CD4-positive, alpha-beta memory T cell (primary cell): ENCODE data around the gene RHOT2. TPM values are rescaled to one million over a fixed set of nuclear protein-coding genes. Genes with fewer than 3 reads are reported as not detected.

Source experiments
- CTCF ChIA-PET: fragments of 350-600 bp; sonication (Branson Sonifier 250); formaldehyde crosslinking; loops from one replicate; lab custom pipeline; 2021; ENCODE audit warnings: inconsistent platforms; ENCODE audit not compliant: partially characterized antibody; lab: Charles Lee
- POLR2A ChIA-PET: fragments of 350-600 bp; sonication (Branson Sonifier 250); formaldehyde crosslinking; loops from one replicate; lab custom pipeline; 2021; ENCODE audit not compliant: partially characterized antibody; lab: Charles Lee
- DNase-seq, 5 donors: peaks; one replicate each; pipeline versions ENCODE4 v3.0.0 to v3.0.0-alpha.2; 2020 to 2022; ENCODE audit warnings: mixed read lengths in 1 of 5
- H3K27ac ChIP-seq: one replicate; pipeline ENCODE4 v1.7.0; 2013; ENCODE audit warnings: low read depth, low read length
- H3K27me3 ChIP-seq: 2 replicates; pipeline ENCODE4 v1.7.0; 2013; ENCODE audit warnings: mild to moderate bottlenecking, low read length, moderate library complexity; ENCODE audit not compliant: insufficient read depth
- H3K36me3 ChIP-seq: 2 replicates; pipeline ENCODE4 v1.7.0; 2013; ENCODE audit warnings: mild to moderate bottlenecking, low read length, moderate library complexity; ENCODE audit not compliant: insufficient read depth
- H3K4me1 ChIP-seq: 2 replicates; pipeline ENCODE4 v1.7.0; 2013; ENCODE audit warnings: mild to moderate bottlenecking, low read length, moderate library complexity; ENCODE audit not compliant: insufficient read depth
- H3K4me3 ChIP-seq, 2 donors: one replicate each; pipeline ENCODE4 v1.7.0; 2013; ENCODE audit warnings: low read length in 2 of 2, mild to moderate bottlenecking in 1 of 2
- H3K9me3 ChIP-seq, 2 donors: one replicate each; pipeline ENCODE4 v1.7.0; 2013; ENCODE audit warnings: low read length in 2 of 2, control low read depth in 1 of 2; ENCODE audit not compliant: control insufficient read depth in 1 of 2
- H3K27ac Mint-ChIP-seq, 7 donors: one replicate each; pipeline ENCODE4 v1.8.0; 2020 to 2021; ENCODE audit warnings: mixed read lengths in 7 of 7, mild to moderate bottlenecking in 6 of 7, inconsistent platforms in 3 of 7, moderate library complexity in 3 of 7
- H3K27me3 Mint-ChIP-seq, 2 donors: one replicate each; pipeline ENCODE4 v1.8.0; 2020 to 2021; ENCODE audit warnings: mixed read lengths in 2 of 2
- H3K36me3 Mint-ChIP-seq, 2 donors: one replicate each; pipeline ENCODE4 v1.8.0; 2020 to 2021; ENCODE audit warnings: mixed read lengths in 2 of 2, inconsistent platforms in 1 of 2, mild to moderate bottlenecking in 1 of 2
- H3K4me1 Mint-ChIP-seq, 4 donors: one replicate each; pipeline ENCODE4 v1.8.0; 2020 to 2021; ENCODE audit warnings: mixed read lengths in 4 of 4, mild to moderate bottlenecking in 1 of 4
- H3K4me3 Mint-ChIP-seq, 8 donors: one replicate each; pipeline ENCODE4 v1.8.0; 2020 to 2021; ENCODE audit warnings: mixed read lengths in 8 of 8, mild to moderate bottlenecking in 7 of 8, moderate library complexity in 6 of 8, inconsistent platforms in 3 of 8
- H3K9me3 Mint-ChIP-seq, 8 donors: one replicate each; pipeline ENCODE4 v1.8.0; 2020 to 2021; ENCODE audit warnings: mixed read lengths in 8 of 8, mild to moderate bottlenecking in 5 of 8, inconsistent platforms in 3 of 8, moderate library complexity in 1 of 8
- intact Hi-C: fragments of 100-400 bp; cut with micrococcal nuclease; formaldehyde crosslinking; loops from one replicate; pipeline ENCODE4 v1.15.1; 2023
- polyA plus RNA-seq, 2 donors: library from polyadenylated mRNA; unstranded; fragments of 300-500 nt; fragmentation: Illumina TruSeq; gene quantifications; one replicate each; pipeline ENCODE4 v1.2.3, GENCODE V29; 2021
- total RNA-seq, 2 experiments: library from RNA; stranded (reverse); gene quantifications; one replicate each; pipeline ENCODE4 v1.2.3, GENCODE V29; 2021

The RHOT2 gene
- total and polyA plus RNA-seq, 4 experiments from 2014 or later = 46.6 to 263 (median 154) TPM

DNA sequence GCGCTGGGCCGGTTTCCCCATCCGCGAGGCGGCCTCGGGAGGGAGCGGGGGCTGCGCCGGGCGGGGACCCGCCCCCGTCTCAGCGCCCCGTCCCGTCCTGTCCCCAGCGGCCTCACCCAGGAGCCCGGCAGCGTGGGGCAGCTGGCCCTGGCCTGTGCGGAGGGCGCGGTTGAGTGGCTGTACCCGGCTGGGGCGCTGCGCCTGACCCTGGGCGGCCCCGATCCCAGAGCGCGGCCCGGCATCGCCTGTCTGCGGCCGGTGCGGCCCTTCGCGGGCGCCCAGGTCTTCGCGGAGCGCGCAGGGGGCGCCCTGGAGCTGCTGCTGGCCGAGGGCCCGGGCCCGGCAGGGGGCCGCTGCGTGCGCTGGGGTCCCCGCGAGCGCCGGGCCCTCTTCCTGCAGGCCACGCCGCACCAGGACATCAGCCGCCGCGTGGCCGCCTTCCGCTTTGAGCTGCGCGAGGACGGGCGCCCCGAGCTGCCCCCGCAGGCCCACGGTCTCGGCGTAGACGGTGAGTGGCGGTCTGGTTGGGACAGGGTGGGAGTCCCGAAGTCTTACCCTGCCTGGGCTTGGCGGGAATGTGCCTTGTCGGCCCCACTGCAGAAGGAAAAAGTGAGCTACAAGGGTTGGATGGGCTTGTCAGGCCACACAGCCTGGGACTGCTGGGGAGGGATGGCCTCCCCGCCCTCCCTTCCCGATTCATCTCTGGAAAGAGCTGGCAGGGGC, 47.7 kb downstream of the RHOT2 start:
- Mint-ChIP-seq H3K27ac (peak overlapping the region in 2 of 7 donors; percentile 35 to 44), H3K9me3 (no peaks in the 10 kb centered on the region), H3K4me1 (peaks cover 3 to 30% (median 14%) of the 10 kb centered on the region in 4 donors), H3K27me3 (peaks cover 0 to 4% of the 10 kb centered on the region in 2 donors), H3K4me3 (peak overlapping the region; percentile 39 to 73 (median 56)), H3K36me3 (no peaks in the 10 kb centered on the region)
- Histone ChIP-seq H3K27me3 (peaks cover 5% of the 10 kb centered on the region), H3K36me3 (no peaks in the 10 kb centered on the region), H3K9me3 (no peaks in the 10 kb centered on the region), H3K4me1 (peaks cover 29% of the 10 kb centered on the region), H3K4me3 (peak overlapping the region in 1 of 2 donors; percentile 43), H3K27ac (no peak overlapping the region)
- intact Hi-C loops = no loop called here
- POLR2A ChIA-PET = interaction anchor here (0.9 to 9.0 kb wide), 10 partner anchors 9 to 79 kb away, joined by 3 to 71 read pairs (median 4); partner anchors contain the start of genes ANTKMT, CCDC78, CIAO3 and HAGHL
- DNase-seq = no peak
- CTCF ChIA-PET = interaction anchor here (0.8 to 2.0 kb wide), 10 partner anchors 8 to 71 kb away, joined by 3 to 7 read pairs (median 4); partner anchors contain the start of gene CIAO3

DNA sequence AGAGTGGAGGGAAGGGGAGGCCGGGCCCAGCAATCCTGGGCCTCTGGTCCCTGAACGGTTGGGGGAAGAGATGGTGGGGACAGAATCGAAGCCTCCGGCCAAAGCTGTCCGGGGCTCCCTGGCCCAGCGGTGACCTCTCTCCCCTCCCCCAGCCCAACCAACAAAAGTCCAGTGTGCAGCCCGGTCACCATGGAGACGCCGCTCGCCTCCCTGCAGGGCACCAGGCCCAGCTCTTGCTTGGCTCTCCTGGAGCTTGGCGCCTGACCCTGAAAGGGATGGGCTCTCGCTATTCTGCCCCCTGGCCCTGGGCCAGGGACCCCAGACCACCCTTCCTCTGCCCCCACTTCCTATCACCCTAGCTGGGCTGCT, 48.3 kb downstream of the RHOT2 start:
- H3K4me3 Mint-ChIP-seq = peak overlapping the region; percentile 31 to 73 (median 58)
- ChIA-PET POLR2A (interaction anchor here (0.8 to 9.0 kb wide), 8 partner anchors 9 to 79 kb away, joined by 3 to 71 read pairs (median 8); partner anchors contain the start of genes ANTKMT, CCDC78, CHTF18 and CIAO3), CTCF (interaction anchor here (0.8 to 2.0 kb wide), 8 partner anchors 9 to 71 kb away, joined by 3 to 7 read pairs (median 4); partner anchors contain the start of gene CIAO3)
- DNase-seq = no peak
- peaks cover 0 to 4% of the 10 kb centered on the region in 2 donors for H3K27me3 Mint-ChIP-seq
- H3K27ac Mint-ChIP-seq = peak overlapping the region in 1 of 7 donors; percentile 44
- no peak overlapping the region for H3K4me3 ChIP-seq
- H3K36me3 Mint-ChIP-seq = no peaks in the 10 kb centered on the region
- H3K9me3 Mint-ChIP-seq = no peaks in the 10 kb centered on the region
- H3K27ac ChIP-seq = no peak overlapping the region
- intact Hi-C loops = no loop called here
- peaks cover 3 to 31% (median 14%) of the 10 kb centered on the region in 4 donors for H3K4me1 Mint-ChIP-seq
- H3K4me1 ChIP-seq = peaks cover 32% of the 10 kb centered on the region
- no peaks in the 10 kb centered on the region for H3K36me3 ChIP-seq
- H3K9me3 ChIP-seq = no peaks in the 10 kb centered on the region
- H3K27me3 ChIP-seq = no peaks in the 10 kb centered on the region

DNA sequence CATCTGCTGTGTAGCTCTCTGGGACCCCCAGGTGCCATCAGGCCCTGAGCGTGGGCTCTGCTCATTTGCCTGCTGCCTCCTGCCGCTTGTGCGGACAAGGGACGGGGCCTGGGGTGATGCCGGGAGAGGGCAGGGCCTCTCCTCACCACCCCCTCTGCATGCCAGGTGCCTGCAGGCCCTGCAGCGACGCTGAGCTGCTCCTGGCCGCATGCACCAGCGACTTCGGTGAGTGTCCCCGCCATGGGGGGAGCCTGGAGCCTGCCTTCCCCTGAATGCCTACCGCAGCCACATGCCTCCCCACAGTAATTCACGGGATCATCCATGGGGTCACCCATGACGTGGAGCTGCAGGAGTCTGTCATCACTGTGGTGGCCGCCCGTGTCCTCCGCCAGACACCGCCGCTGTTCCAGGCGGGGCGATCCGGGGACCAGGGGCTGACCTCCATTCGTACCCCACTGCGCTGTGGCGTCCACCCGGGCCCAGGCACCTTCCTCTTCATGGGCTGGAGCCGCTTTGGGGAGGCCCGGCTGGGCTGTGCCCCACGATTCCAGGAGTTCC, 48.9 kb downstream of the RHOT2 start:
- H3K4me1 Mint-ChIP-seq = peaks cover 3 to 31% (median 14%) of the 10 kb centered on the region in 4 donors
- Histone ChIP-seq H3K9me3 (no peaks in the 10 kb centered on the region), H3K4me3 (no peak overlapping the region), H3K27ac (no peak overlapping the region), H3K36me3 (no peaks in the 10 kb centered on the region), H3K4me1 (peaks cover 35% of the 10 kb centered on the region), H3K27me3 (no peaks in the 10 kb centered on the region)
- no peak overlapping the region for H3K27ac Mint-ChIP-seq
- intact Hi-C loops = no loop called here
- H3K4me3 Mint-ChIP-seq = peak overlapping the region in 3 of 8 donors; percentile 46 to 59 (median 48)
- no peaks in the 10 kb centered on the region for H3K36me3 Mint-ChIP-seq
- no peaks in the 10 kb centered on the region for H3K9me3 Mint-ChIP-seq
- POLR2A ChIA-PET = interaction anchor here (0.8 to 9.0 kb wide), 6 partner anchors 8 to 71 kb away, joined by 3 to 71 read pairs (median 8); partner anchors contain the start of genes ANTKMT, CCDC78, CHTF18 and CIAO3
- H3K27me3 Mint-ChIP-seq = peaks cover 0 to 4% of the 10 kb centered on the region in 2 donors
- DNase-seq = no peak
- CTCF ChIA-PET = interaction anchor here (1.0 to 2.0 kb wide), 4 partner anchors 20 to 34 kb away, joined by 4 to 7 read pairs (median 6); partner anchors contain the start of gene CIAO3

DNA sequence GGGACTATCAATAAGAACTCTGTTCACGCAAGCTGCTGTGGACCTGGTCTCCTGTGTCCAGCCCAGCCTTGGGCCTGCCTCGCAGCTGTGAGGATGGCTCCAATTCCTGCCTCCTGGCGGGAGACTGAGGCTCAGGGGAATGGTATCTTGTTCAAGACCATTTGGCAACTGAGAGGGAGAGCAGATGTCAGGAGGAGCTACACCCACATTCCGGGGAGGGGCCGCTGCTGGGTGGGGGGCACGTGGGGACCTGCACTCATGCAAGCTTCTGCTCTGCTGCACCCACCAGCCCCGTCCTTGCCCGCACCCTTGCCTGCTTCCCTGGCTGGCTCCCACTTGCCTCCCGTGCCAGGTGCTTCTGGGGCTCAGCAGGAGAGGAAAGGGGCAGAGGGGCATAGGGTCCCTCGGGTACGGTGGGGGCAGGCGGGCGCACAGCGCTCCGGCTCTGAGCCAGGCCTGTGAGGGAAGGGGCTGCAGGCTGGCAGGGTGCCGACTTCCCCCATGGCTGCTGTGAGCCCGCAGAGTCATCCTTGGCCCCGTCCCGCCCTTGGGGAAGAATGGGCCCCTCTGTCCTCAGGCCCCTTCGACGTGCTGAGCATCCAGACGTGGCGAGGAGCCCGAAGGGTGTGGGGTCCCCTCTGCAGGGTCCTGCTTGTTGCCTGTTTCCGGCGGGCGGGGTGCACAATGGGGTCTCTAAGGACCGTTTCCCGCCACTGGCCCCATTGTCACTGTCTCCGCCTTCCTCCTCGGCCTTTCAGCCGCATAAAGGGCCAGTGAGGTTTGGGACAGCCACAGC, 49.7 kb downstream of the RHOT2 start:
- Mint-ChIP-seq H3K27me3 (peaks cover 0 to 3% of the 10 kb centered on the region in 2 donors), H3K36me3 (no peaks in the 10 kb centered on the region), H3K9me3 (peaks cover 0 to 2% (median 0%) of the 10 kb centered on the region in 8 donors), H3K4me3 (no peak overlapping the region), H3K27ac (no peak overlapping the region), H3K4me1 (peaks cover 3 to 33% (median 14%) of the 10 kb centered on the region in 4 donors)
- Histone ChIP-seq H3K36me3 (no peaks in the 10 kb centered on the region), H3K27ac (no peak overlapping the region), H3K4me3 (no peak overlapping the region), H3K27me3 (no peaks in the 10 kb centered on the region), H3K4me1 (peaks cover 40% of the 10 kb centered on the region), H3K9me3 (no peaks in the 10 kb centered on the region)
- CTCF ChIA-PET = interaction anchor here (0.7 to 2.0 kb wide), 3 partner anchors 19 to 33 kb away, joined by 3 to 7 read pairs (median 4); partner anchors contain the start of gene CIAO3
- intact Hi-C loops = no loop called here
- no peak for DNase-seq
- POLR2A ChIA-PET = interaction anchor here (0.9 to 9.0 kb wide), 3 partner anchors 7 to 25 kb away, joined by 3 to 71 read pairs (median 23); partner anchors contain the start of genes ANTKMT, CCDC78 and HAGHL

DNA sequence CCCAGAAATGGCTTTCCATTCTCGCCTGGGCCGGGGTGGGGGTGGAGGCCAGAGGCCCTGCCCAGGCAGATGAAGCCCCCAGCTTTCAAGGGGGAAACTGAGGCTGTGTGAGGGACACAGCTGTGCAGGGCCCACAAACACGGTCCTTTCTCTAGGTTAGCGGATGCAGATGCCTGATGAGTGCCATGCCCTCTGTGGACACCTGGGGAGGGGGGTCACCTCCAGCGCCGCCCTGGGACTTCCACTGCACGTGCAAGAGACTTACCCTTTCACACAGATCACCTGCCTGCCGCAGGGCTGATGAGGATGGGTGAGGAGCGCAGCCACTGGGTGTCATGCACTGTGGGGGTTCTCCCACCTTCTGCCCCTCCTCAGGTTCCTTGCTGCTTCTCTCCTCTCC, 50.5 kb downstream of the RHOT2 start:
- Mint-ChIP-seq H3K36me3 (no peaks in the 10 kb centered on the region), H3K9me3 (peaks cover 0 to 2% (median 0%) of the 10 kb centered on the region in 8 donors), H3K27ac (no peak overlapping the region), H3K27me3 (no peaks in the 10 kb centered on the region), H3K4me3 (peak overlapping the region in 2 of 8 donors; percentile 69 to 70), H3K4me1 (peaks cover 3 to 35% (median 12%) of the 10 kb centered on the region in 4 donors)
- no peak overlapping the region for H3K4me3 ChIP-seq
- no peak overlapping the region for H3K27ac ChIP-seq
- no peaks in the 10 kb centered on the region for H3K36me3 ChIP-seq
- CTCF ChIA-PET = interaction anchor here (1.5 kb wide), 1 partner anchor 14 kb away, joined by 3 read pairs; no protein-coding TSS in a partner anchor
- POLR2A ChIA-PET = interaction anchor here (9.0 to 12.9 kb wide), 2 partner anchors 6 to 25 kb away, joined by 71 to 166 read pairs; partner anchors contain the start of genes ANTKMT, CCDC78, HAGHL and WDR24
- peaks cover 40% of the 10 kb centered on the region for H3K4me1 ChIP-seq
- intact Hi-C loops = no loop called here
- no peak for DNase-seq
- no peaks in the 10 kb centered on the region for H3K27me3 ChIP-seq
- no peaks in the 10 kb centered on the region for H3K9me3 ChIP-seq

DNA sequence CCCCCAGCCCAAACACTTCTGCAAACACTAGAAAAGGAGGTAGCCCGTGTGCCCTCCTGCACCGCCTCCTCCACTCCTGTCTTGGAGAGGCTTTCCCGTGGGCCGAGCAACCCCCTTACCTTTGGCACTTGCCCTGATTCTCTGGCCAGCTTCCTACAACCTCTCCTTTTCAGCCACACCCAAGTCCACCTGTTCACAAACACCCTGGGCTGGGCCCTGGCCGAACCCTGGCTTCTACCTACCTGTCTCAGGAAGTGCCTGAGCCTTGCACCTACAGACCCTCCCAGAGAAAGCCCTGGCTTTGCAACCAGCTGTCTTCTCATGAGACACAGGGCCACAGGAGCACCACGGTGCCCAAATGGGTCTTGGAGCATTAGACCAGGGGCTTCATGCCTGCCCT, 51.0 kb downstream of the RHOT2 start:
- peak overlapping the region in 6 of 7 donors; percentile 9 to 91 (median 82) for H3K27ac Mint-ChIP-seq
- H3K27me3 ChIP-seq = no peaks in the 10 kb centered on the region
- peak overlapping the region in 6 of 8 donors; percentile 26 to 85 (median 76) for H3K4me3 Mint-ChIP-seq
- intact Hi-C loops = no loop called here
- no peak overlapping the region for H3K4me3 ChIP-seq
- no peaks in the 10 kb centered on the region for H3K27me3 Mint-ChIP-seq
- H3K4me1 Mint-ChIP-seq = peaks cover 3 to 38% (median 12%) of the 10 kb centered on the region in 4 donors
- POLR2A ChIA-PET = interaction anchor here (1.5 to 12.9 kb wide), 3 partner anchors 6 to 26 kb away, joined by 5 to 166 read pairs (median 71); partner anchors contain the start of genes ANTKMT, CCDC78, HAGHL and WDR24
- DNase-seq = no peak
- no peaks in the 10 kb centered on the region for H3K36me3 Mint-ChIP-seq
- no peaks in the 10 kb centered on the region for H3K36me3 ChIP-seq
- no peak overlapping the region for H3K27ac ChIP-seq
- H3K4me1 ChIP-seq = peaks cover 40% of the 10 kb centered on the region
- CTCF ChIA-PET = interaction anchor here (1.5 to 4.5 kb wide), 2 partner anchors 13 to 22 kb away, joined by 3 to 27 read pairs; partner anchors contain the start of gene CIAO3
- H3K9me3 Mint-ChIP-seq = peaks cover 0 to 2% (median 0%) of the 10 kb centered on the region in 8 donors
- no peaks in the 10 kb centered on the region for H3K9me3 ChIP-seq
